ENCODE measurements around the gene ZNF800. TPM values are rescaled to one million over a fixed set of nuclear protein-coding genes. Genes with fewer than 3 reads are reported as not detected.

The ZNF800 gene
- total RNA-seq, 1 experiment from 2014 or later, result 36.5 TPM

DNA sequence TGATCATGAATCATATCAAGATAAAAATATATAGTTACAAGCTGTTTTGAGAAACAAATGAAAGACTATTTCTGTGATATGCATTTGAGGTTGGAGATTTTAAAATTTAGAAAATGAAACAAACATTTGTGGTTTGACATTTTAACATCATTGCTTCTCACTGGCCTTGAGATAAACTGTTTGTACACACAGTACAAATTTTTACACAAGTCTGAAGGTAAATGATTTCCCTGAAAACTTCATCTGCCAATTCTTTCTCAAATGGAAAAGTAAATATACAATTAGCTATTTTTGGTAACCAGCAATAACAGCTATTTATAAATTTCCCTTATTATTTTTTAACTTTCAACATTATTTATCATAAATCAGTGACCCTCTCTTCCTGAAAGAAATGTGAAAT lies 38.6 kb downstream of the ZNF800 start:
- DNase-seq, result no peak
- TF ChIP-seq, protein P1, sequence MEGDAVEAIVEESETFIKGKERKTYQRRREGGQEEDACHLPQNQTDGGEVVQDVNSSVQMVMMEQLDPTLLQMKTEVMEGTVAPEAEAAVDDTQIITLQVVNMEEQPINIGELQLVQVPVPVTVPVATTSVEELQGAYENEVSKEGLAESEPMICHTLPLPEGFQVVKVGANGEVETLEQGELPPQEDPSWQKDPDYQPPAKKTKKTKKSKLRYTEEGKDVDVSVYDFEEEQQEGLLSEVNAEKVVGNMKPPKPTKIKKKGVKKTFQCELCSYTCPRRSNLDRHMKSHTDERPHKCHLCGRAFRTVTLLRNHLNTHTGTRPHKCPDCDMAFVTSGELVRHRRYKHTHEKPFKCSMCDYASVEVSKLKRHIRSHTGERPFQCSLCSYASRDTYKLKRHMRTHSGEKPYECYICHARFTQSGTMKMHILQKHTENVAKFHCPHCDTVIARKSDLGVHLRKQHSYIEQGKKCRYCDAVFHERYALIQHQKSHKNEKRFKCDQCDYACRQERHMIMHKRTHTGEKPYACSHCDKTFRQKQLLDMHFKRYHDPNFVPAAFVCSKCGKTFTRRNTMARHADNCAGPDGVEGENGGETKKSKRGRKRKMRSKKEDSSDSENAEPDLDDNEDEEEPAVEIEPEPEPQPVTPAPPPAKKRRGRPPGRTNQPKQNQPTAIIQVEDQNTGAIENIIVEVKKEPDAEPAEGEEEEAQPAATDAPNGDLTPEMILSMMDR (IDR thresholded peaks at IDR 0.05; ENCODE audit: unreplicated experiment), result no peak
- intact Hi-C loops (cut with micrococcal nuclease; ENCODE audit: unreplicated experiment), result loop anchor here (5.0 kb wide), 1 partner anchor 33 kb away; no protein-coding TSS in a partner anchor
- no TSS peak for BruUV-seq (replicated peaks)
- no peak overlapping the region for H3K27ac Mint-ChIP-seq (ENCODE audit: unreplicated experiment)
- no peaks in the 10 kb centered on the region for H3K36me3 Mint-ChIP-seq (ENCODE audit: insufficient read depth, unreplicated experiment)
- H3K4me3 Mint-ChIP-seq (ENCODE audit: low read depth, unreplicated experiment), result no peak overlapping the region
- CTCF ChIA-PET, result no interaction called here
- no peaks in the 10 kb centered on the region for H3K27me3 Mint-ChIP-seq (ENCODE audit: unreplicated experiment)
- H3K9me3 Mint-ChIP-seq (ENCODE audit: low read depth, unreplicated experiment), result no peaks in the 10 kb centered on the region
- no peaks in the 10 kb centered on the region for H3K4me1 Mint-ChIP-seq (ENCODE audit: low read depth, unreplicated experiment)

GRCh38 chr7:127350586-127350985 lies 41.9 kb downstream of the ZNF800 start:
- intact Hi-C loops (cut with micrococcal nuclease; ENCODE audit: unreplicated experiment), result loop anchor here (5.0 kb wide), 1 partner anchor 37 kb away; no protein-coding TSS in a partner anchor
- CTCF ChIA-PET, result no interaction called here
- no TSS peak for BruUV-seq (replicated peaks)
- Mint-ChIP-seq H3K4me3 (ENCODE audit: low read depth, unreplicated experiment) (no peak overlapping the region), H3K27ac (ENCODE audit: unreplicated experiment) (no peak overlapping the region), H3K27me3 (ENCODE audit: unreplicated experiment) (peaks cover 14% of the 10 kb centered on the region), H3K9me3 (ENCODE audit: low read depth, unreplicated experiment) (no peaks in the 10 kb centered on the region), H3K36me3 (ENCODE audit: insufficient read depth, unreplicated experiment) (peaks cover 17% of the 10 kb centered on the region), H3K4me1 (ENCODE audit: low read depth, unreplicated experiment) (no peaks in the 10 kb centered on the region)
- DNase-seq, result no peak
- TF ChIP-seq, protein P1 (IDR thresholded peaks at IDR 0.05; ENCODE audit: unreplicated experiment), result no peak

GRCh38 chr7:127349881-127350280 lies 42.6 kb downstream of the ZNF800 start:
- Mint-ChIP-seq H3K27ac (ENCODE audit: unreplicated experiment) (no peak overlapping the region), H3K36me3 (ENCODE audit: insufficient read depth, unreplicated experiment) (peaks cover 17% of the 10 kb centered on the region), H3K4me3 (ENCODE audit: low read depth, unreplicated experiment) (no peak overlapping the region), H3K4me1 (ENCODE audit: low read depth, unreplicated experiment) (no peaks in the 10 kb centered on the region), H3K9me3 (ENCODE audit: low read depth, unreplicated experiment) (no peaks in the 10 kb centered on the region), H3K27me3 (ENCODE audit: unreplicated experiment) (peaks cover 14% of the 10 kb centered on the region)
- DNase-seq, result no peak
- no TSS peak for BruUV-seq (replicated peaks)
- intact Hi-C loops (cut with micrococcal nuclease; ENCODE audit: unreplicated experiment), result loop anchor here (5.0 kb wide), 1 partner anchor 37 kb away; no protein-coding TSS in a partner anchor
- TF ChIP-seq, protein P1 (IDR thresholded peaks at IDR 0.05; ENCODE audit: unreplicated experiment), result no peak
- CTCF ChIA-PET, result interaction anchor here (0.7 kb wide), 1 partner anchor 76 kb away, joined by 4 read pairs; no protein-coding TSS in a partner anchor

GRCh38 chr7:127348247-127348631 lies 44.3 kb downstream of the ZNF800 start:
- CTCF ChIA-PET, result interaction anchor here (0.6 to 1.4 kb wide), 3 partner anchors 9 to 166 kb away, joined by 3 to 12 read pairs (median 4); no protein-coding TSS in a partner anchor
- peaks cover 17% of the 10 kb centered on the region for H3K36me3 Mint-ChIP-seq (ENCODE audit: insufficient read depth, unreplicated experiment)
- no peak overlapping the region for H3K27ac Mint-ChIP-seq (ENCODE audit: unreplicated experiment)
- peaks cover 14% of the 10 kb centered on the region for H3K27me3 Mint-ChIP-seq (ENCODE audit: unreplicated experiment)
- H3K4me1 Mint-ChIP-seq (ENCODE audit: low read depth, unreplicated experiment), result no peaks in the 10 kb centered on the region
- H3K9me3 Mint-ChIP-seq (ENCODE audit: low read depth, unreplicated experiment), result no peaks in the 10 kb centered on the region
- peak overlapping the region; percentile 58 for H3K4me3 Mint-ChIP-seq (ENCODE audit: low read depth, unreplicated experiment)
- intact Hi-C loops (cut with micrococcal nuclease; ENCODE audit: unreplicated experiment), result no loop called here
- DNase-seq, result no peak
- TSS peak; percentile 25 for BruUV-seq (replicated peaks)
- TF ChIP-seq, protein P1 (IDR thresholded peaks at IDR 0.05; ENCODE audit: unreplicated experiment), result no peak
